ENCODE measurements around the gene TRAPPC11.

- TF ChIP-seq CTCF (conservative IDR thresholded peaks at IDR 0.05; ENCODE audit: low read depth, low read length) (no peak), EZH2 (IDR thresholded peaks at IDR 0.05; ENCODE audit: borderline replicate concordance, low read depth, low read length, poor library complexity, severe bottlenecking) (no peak)
Measured at GRCh38 chr4:183621875-183622274, 37.2 kb upstream of the TRAPPC11 start.

Measured in A673 (cell line).